ENCODE data around the gene PSMB9.
"Not testable (repeated sequence)": the region's sequence is repeated elsewhere in the genome, so short reads cannot be mapped to it uniquely, and the experiment has no call there.

The PSMB9 gene

GRCh38 chr6:32865724-32866443 lies 11.9 kb downstream of the PSMB9 start:
- no peak for DNase-seq

- no peak for DNase-seq
Measured at GRCh38 chr6:32867022-32867477, 13.1 kb downstream of the PSMB9 start.

GRCh38 chr6:32867554-32868256 lies 13.7 kb downstream of the PSMB9 start:
- DNase-seq = no peak

- peak; percentile 61 for DNase-seq
Measured at GRCh38 chr6:32868257-32868788, 14.3 kb downstream of the PSMB9 start.

- DNase-seq = not testable (repeated sequence)
Measured at GRCh38 chr6:32873947-32874346, 20.0 kb downstream of the PSMB9 start.

- no peak for DNase-seq
Measured at GRCh38 chr6:32876603-32877002, 22.6 kb downstream of the PSMB9 start.

GRCh38 chr6:32879691-32880090 lies 25.7 kb downstream of the PSMB9 start:
- DNase-seq = no peak

- DNase-seq = not testable (repeated sequence)
Measured at GRCh38 chr6:32880962-32881361, 27.0 kb downstream of the PSMB9 start.

- DNase-seq = no peak
Measured at GRCh38 chr6:32882879-32883250, 28.9 kb downstream of the PSMB9 start.

- DNase-seq = no peak
Measured at GRCh38 chr6:32883789-32884188, 29.8 kb downstream of the PSMB9 start.

- peak; percentile 64 for DNase-seq
Measured at GRCh38 chr6:32885698-32886286, 31.8 kb downstream of the PSMB9 start.

GRCh38 chr6:32886681-32887383 lies 32.8 kb downstream of the PSMB9 start:
- no peak for DNase-seq

- DNase-seq = no peak
Measured at GRCh38 chr6:32887616-32888015, 33.6 kb downstream of the PSMB9 start.

GRCh38 chr6:32888576-32888975 lies 34.6 kb downstream of the PSMB9 start:
- no peak for DNase-seq

GRCh38 chr6:32889533-32889932 lies 35.5 kb downstream of the PSMB9 start:
- no peak for DNase-seq

GRCh38 chr6:32890831-32891230 lies 36.8 kb downstream of the PSMB9 start:
- no peak for DNase-seq

GRCh38 chr6:32894085-32895005 lies 40.4 kb downstream of the PSMB9 start:
- peak; percentile 96 for DNase-seq

GRCh38 chr6:32895006-32895345 lies 41.0 kb downstream of the PSMB9 start:
- no peak for DNase-seq

GRCh38 chr6:32903952-32904351 lies 50.0 kb downstream of the PSMB9 start:
- DNase-seq = no peak

- no peak for DNase-seq
Measured at GRCh38 chr6:32905078-32905477, 51.1 kb downstream of the PSMB9 start.

- DNase-seq = no peak
Measured at GRCh38 chr6:32906539-32906938, 52.5 kb downstream of the PSMB9 start.

GRCh38 chr6:32908897-32909296 lies 54.9 kb downstream of the PSMB9 start:
- DNase-seq = no peak
